GM19324 (cell line): ENCODE results near the gene SAMD1.
"Not testable (repeated sequence)": the region's sequence is repeated elsewhere in the genome, so short reads cannot be mapped to it uniquely, and the experiment has no call there.

Experiments
- ATAC-seq: cut with Tn5 transposase; IDR thresholded peaks from one replicate; pipeline ENCODE4 v1.9.1; 2021; ENCODE audit warnings: mild to moderate bottlenecking, moderate library complexity; ENCODE audit not compliant: unreplicated experiment, low FRiP score

Gene SAMD1

DNA sequence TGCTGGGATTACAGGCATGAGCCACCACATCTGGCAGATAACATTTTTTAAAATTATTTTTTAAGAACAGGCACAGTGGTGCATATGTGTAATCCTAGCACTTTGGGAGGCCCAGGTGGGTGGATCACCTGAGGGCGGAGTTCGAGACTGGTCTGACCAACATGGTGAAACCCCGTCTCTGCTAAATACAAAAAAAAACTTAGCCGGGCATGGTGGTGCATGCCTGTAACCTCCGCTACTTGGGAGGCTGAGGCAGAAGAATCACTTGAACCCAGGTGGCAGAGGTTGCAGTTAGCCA is 28.0 kb downstream of the SAMD1 start:
- no peak for ATAC-seq

DNA sequence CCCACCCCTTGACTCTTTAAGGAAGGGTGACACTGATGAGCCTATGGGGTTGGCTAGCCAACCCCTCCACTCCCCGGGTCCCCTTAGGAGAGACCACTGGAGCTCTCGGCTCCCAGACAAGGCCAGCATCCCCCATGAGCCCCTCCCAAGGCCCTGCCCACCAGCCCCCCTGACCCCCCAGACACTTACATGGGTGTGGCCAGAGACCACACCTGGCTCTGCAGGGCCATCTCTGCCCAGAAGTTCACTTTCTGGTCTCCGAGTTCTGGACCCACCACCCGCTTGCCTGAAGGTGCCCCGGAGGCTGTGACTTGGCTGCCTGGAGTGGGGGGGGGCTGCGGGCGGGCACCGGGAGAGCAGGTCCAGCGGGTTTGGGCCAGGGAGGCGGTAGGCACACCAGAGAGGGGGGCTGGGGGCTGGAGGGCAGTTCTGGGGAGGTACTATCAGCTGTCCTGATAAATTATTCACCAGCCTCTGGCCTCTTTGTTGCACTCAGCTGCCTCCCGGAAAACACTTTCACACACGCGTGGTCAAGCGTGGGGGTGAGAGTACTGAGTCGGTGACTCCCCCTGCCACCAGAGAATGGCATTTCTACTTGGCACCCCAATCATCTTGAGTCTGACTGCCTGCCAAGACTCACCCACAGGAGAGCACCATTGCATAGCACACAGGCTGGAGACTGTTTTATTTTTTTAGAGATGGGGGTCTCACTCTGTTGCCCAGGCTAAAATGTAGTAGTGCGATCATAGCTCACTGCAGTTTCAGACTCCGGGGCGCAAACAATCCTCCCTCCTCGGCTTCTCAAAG is 28.6 kb downstream of the SAMD1 start, which contains the start of gene PALM3:
TSS of gene PALM3 (minus strand) at position 326 of the 807 bp plus-strand sequence. CDS start at position 230, 96 bp downstream.
- no peak for ATAC-seq

GRCh38 chr19:14061081-14061749 is 29.3 kb downstream of the SAMD1 start:
- ATAC-seq = no peak

DNA sequence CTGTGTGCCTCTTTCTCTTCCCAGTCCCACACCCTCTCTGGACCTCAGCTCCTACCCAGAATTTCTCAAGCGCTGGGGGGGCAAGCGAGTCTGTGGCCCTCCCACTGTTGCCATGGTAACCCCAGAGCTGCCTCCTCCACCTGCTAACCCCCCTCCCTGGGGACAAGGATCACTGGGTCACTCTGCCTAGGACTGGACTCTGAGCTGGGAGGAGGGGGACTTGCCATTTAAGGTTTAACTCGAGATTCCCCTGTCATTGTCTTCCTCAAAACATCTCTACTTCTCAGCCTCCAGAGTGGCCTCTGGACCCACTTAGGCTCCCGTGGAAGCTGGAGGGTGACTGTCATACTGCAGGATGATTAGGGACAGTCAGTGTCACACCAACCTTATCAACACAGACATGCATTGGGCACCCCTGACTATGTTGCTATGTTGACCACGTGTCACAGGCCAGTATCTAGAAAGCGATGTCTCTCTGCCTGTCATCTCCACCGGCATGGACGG is 30.8 kb downstream of the SAMD1 start:
- no peak for ATAC-seq

DNA sequence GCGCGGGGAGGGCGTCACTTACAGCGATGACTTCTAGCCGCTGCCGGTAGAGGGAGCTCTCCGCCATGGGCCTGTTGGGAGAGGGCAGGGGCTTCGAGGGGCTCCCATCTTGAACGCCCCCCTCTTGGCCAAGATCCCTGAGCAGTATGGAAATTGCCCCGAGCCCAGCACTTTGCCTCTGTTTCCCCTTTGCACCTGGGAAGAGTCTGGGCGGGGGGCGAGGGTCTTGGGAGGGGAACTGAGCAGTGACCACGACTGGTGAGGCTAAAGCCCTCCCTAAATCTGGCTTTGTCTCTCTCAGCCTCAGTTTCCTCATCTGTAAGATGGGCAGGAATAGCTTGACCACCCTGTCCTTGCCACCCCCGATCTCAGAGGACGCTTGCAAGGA is 31.5 kb downstream of the SAMD1 start:
- no peak for ATAC-seq

GRCh38 chr19:14058182-14059092 is 32.1 kb downstream of the SAMD1 start:
- no peak for ATAC-seq

DNA sequence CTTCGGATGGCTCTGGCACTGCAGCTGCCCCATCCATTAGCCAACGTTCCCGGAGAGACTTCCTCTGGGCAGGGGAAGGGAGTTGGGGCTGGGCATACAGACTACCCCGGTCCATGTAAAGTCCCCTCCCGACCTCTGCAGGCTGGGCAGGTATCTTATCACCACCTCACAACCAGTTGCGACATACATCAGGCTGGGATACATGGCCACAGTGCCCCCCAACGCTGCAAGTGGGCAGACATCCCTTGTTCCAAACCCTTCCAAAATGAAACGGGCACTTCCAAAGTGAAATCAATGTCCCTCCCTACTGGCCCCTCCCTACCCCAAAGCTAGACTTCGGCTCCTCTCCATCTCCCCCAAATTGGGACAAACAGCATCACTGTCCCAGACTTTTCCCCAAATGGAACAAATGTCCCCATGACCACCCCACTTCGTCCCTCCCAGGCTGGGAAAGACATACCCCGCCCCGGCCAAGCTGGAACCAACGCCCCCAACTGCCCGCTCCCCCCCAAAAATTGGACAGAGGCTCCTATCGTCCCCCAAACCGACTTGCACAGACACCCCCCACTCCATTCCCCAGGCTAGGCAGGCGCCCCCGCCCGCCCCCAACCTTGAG is 33.7 kb downstream of the SAMD1 start:
- ATAC-seq = no peak

- no peak for ATAC-seq
Observed at GRCh38 chr19:14056069-14056666, 34.4 kb downstream of the SAMD1 start.

- ATAC-seq = no peak
Observed at GRCh38 chr19:14055396-14055795, 35.2 kb downstream of the SAMD1 start.

- ATAC-seq = no peak
Observed at GRCh38 chr19:14054721-14055120, 35.8 kb downstream of the SAMD1 start.

DNA sequence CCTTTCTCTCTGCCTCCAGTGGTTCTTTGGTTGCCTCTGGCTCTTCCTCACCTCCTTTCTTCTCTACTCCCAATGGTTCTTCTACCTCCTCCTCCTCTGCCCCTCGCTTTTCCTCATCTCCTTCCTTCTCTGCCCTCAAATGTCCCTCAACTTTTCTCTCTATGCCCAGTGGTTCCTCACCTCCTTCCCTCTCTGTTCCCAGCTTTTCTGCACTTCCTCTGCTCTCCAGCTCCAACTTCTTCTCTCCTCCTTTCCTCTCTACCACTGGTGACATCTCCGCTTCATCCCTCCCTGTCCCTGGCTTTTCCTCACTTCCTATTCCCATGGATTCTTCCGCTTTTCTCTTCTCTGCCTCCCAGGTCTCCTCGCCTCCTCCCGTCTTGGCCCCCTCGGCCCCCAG is 36.5 kb downstream of the SAMD1 start:
- no peak for ATAC-seq

- ATAC-seq = no peak
Observed at GRCh38 chr19:14053500-14053899, 37.1 kb downstream of the SAMD1 start.

DNA sequence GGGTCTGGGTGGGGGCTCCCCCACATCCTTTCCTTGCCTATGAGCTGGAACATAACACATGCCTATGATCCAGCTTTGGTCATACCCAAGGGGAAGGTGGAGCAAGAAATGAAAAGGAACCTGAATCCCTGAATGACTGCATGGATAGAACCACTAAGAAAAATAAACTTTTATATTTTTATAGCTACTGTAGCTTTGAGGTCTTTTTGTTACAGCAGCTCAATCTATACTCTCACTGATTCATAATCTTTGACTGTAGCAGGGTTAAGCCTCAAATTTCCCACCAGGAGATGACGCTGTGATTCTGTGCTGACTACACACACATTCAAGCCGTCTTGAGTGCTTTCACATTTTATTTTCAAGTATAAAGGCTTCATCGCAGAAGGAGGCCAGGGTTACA is 37.5 kb downstream of the SAMD1 start:
- ATAC-seq = no peak

- ATAC-seq = no peak
Observed at GRCh38 chr19:14052470-14052869, 38.1 kb downstream of the SAMD1 start.

DNA sequence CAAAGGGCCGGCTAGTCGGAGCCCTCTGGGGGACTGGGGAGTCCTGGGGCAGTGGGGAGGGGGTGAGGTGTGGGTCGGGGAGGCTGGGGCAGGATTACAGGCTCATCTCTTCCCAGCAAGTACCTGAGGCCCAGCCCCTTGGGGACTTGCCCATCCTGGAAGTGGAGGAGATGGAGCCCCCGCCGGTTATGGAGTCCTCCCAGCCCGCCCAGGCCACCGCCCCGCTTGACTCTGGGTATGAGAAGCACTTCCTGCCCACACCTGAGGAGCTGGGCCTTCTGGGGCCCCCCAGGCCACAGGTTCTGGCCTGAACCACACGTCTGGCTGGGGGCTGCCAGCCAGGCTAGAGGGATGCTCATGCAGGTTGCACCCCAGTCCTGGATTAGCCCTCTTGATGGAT is 38.6 kb downstream of the SAMD1 start:
- ATAC-seq = no peak

DNA sequence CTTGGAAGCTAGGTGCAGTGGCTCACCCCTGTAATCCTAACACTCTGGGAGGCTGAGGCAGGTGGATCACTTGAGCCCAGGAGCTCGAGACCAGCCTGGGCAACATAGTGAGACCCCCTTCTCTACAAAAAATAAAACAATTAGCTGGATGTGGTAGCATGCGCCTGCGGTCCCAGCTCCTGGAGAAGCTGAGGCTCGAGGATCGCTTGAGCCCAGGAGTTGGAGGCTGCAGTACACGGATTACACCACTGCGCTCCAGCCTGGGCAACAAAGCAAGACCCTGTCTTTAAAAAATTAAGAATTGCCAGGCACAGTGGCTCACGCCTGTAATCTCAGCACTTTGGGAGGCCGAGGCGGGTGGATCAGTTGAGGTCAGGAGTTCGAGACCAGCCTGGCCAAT is 39.6 kb downstream of the SAMD1 start:
- not testable (repeated sequence) for ATAC-seq

DNA sequence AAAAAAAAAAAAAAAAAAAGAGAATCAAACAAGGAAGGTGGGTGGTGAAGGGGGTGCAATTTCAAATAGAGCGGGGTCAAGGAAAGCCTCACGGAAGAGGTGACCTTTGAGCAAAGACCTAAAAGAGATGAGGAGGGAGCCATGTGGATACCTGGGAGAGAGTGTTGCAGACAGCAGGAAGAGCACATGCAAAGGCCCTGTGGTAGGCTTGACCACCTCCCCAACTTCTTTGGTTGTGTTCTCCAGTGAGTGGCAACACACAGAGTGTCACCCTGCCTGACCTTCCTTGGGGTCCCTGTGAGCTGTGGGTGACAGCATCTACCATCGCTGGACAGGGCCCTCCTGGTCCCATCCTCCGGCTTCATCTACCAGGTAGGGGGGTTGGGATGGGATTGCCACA is 40.0 kb downstream of the SAMD1 start:
- ATAC-seq = no peak

- ATAC-seq = no peak
Observed at GRCh38 chr19:14048443-14049153, 42.0 kb downstream of the SAMD1 start.

- not testable (repeated sequence) for ATAC-seq
Observed at GRCh38 chr19:14047866-14048265, 42.7 kb downstream of the SAMD1 start.
